HepG2 (cell line): ENCODE results near the gene EEF1A2. TPM values are rescaled to one million over a fixed set of nuclear protein-coding genes. Genes with fewer than 3 reads are reported as not detected.

ENCODE experiments used
- ARNT2 ChIP-seq: sonication (generic); formaldehyde crosslinking; IDR thresholded peaks from 2 replicates; pipeline ENCODE4 v1.8.0; 2022; ENCODE audit warnings: mild to moderate bottlenecking, low read depth, missing genetic modification reagents, moderate library complexity
- BATF2 ChIP-seq: sonication (generic); formaldehyde crosslinking; IDR thresholded peaks from 2 replicates; pipeline ENCODE4 v1.8.0; 2022; ENCODE audit warnings: mild to moderate bottlenecking, missing genetic modification reagents, moderate library complexity
- CCAR2 ChIP-seq: fragments of 200-400 bp; formaldehyde crosslinking; optimal IDR thresholded peaks from 2 replicates; pipeline ENCODE3; 2018; ENCODE audit warnings: low read depth, mild to moderate bottlenecking, low read length, moderate library complexity
- CREB3 ChIP-seq: sonication (generic); formaldehyde crosslinking; IDR thresholded peaks from 2 replicates; pipeline ENCODE4 v1.5.0; 2020; ENCODE audit warnings: missing genetic modification reagents
- DNMT3B ChIP-seq: conservative IDR thresholded peaks from 2 replicates; pipeline ENCODE4 v1.6.1; 2016; ENCODE audit warnings: missing biosample characterization, control low read depth
- HNRNPLL ChIP-seq: fragments of 200-400 bp; formaldehyde crosslinking; IDR thresholded peaks from 2 replicates; pipeline ENCODE4 v1.6.1; 2017; ENCODE audit warnings: mild to moderate bottlenecking, low read depth, low read length; ENCODE audit not compliant: poor library complexity, severe bottlenecking
- HOXA3 ChIP-seq: sonication (generic); formaldehyde crosslinking; IDR thresholded peaks from 2 replicates; pipeline ENCODE4 v1.5.0; 2020; ENCODE audit warnings: missing genetic modification reagents
- HOXA7 ChIP-seq: sonication (generic); formaldehyde crosslinking; IDR thresholded peaks from 2 replicates; pipeline ENCODE4 v1.8.1; 2022; ENCODE audit warnings: mild to moderate bottlenecking, missing genetic modification reagents, moderate library complexity
- JDP2 ChIP-seq: sonication (generic); formaldehyde crosslinking; IDR thresholded peaks from 2 replicates; pipeline ENCODE4 v1.8.1; 2022; ENCODE audit warnings: missing genetic modification reagents, borderline replicate concordance
- LBX2 ChIP-seq: sonication (generic); formaldehyde crosslinking; IDR thresholded peaks from 2 replicates; pipeline ENCODE4 v1.5.0; 2020; ENCODE audit warnings: missing genetic modification reagents, mild to moderate bottlenecking, borderline replicate concordance
- NAIF1 ChIP-seq: sonication (generic); formaldehyde crosslinking; IDR thresholded peaks from 2 replicates; pipeline ENCODE4 v1.5.0; 2020; ENCODE audit warnings: mild to moderate bottlenecking, missing genetic modification reagents, borderline replicate concordance
- POLR2AphosphoS5 ChIP-seq: IDR thresholded peaks from 2 replicates; pipeline ENCODE4 v1.6.1; 2012; ENCODE audit warnings: low read depth, low read length
- PRPF4 ChIP-seq: fragments of 200-400 bp; formaldehyde crosslinking; IDR thresholded peaks from 2 replicates; pipeline ENCODE4 v1.6.1; 2016; ENCODE audit warnings: low read length, low read depth; ENCODE audit not compliant: poor library complexity, severe bottlenecking
- RBM22 ChIP-seq: fragments of 200-400 bp; formaldehyde crosslinking; optimal IDR thresholded peaks from 2 replicates; pipeline ENCODE3; 2017; ENCODE audit warnings: mild to moderate bottlenecking, low read length, moderate library complexity
- RXRB ChIP-seq: IDR thresholded peaks from 2 replicates; pipeline ENCODE4 v1.6.1; 2016; ENCODE audit warnings: borderline replicate concordance, missing genetic modification reagents, missing compliant biosample characterization
- SP5 ChIP-seq: IDR thresholded peaks from 2 replicates; pipeline ENCODE4 v1.6.1; 2016; ENCODE audit warnings: low read depth, borderline replicate concordance
- SRSF1 ChIP-seq: fragments of 200-400 bp; formaldehyde crosslinking; optimal IDR thresholded peaks from 2 replicates; pipeline ENCODE3; 2017; ENCODE audit warnings: mild to moderate bottlenecking, low read depth, low read length, moderate library complexity
- TOPORS ChIP-seq: sonication (generic); formaldehyde crosslinking; IDR thresholded peaks from 2 replicates; pipeline ENCODE4 v1.8.0; 2023; ENCODE audit warnings: mild to moderate bottlenecking, missing genetic modification reagents
- ZEB1 ChIP-seq: IDR thresholded peaks from 2 replicates; pipeline ENCODE4 v1.6.1; 2012; ENCODE audit warnings: mild to moderate bottlenecking, low read depth, inconsistent platforms; ENCODE audit not compliant: insufficient replicate concordance
- ZKSCAN1 ChIP-seq: fragments of 150-350 bp; IDR thresholded peaks from 2 replicates; pipeline ENCODE4 v1.6.1; 2014; ENCODE audit warnings: low read length
- ZNF12 ChIP-seq: sonication (generic); formaldehyde crosslinking; IDR thresholded peaks from 2 replicates; pipeline ENCODE4 v1.5.0; 2020; ENCODE audit warnings: missing genetic modification reagents
- ZNF280B ChIP-seq: sonication (generic); formaldehyde crosslinking; IDR thresholded peaks from 2 replicates; pipeline ENCODE4 v1.5.0; 2020; ENCODE audit warnings: missing genetic modification reagents, mild to moderate bottlenecking, borderline replicate concordance
- ZNF552 ChIP-seq: sonication (generic); formaldehyde crosslinking; IDR thresholded peaks from 2 replicates; pipeline ENCODE4 v1.9.0; 2022; ENCODE audit warnings: missing genetic modification reagents, mild to moderate bottlenecking, borderline replicate concordance
- ZNF576 ChIP-seq: sonication (generic); formaldehyde crosslinking; IDR thresholded peaks from 2 replicates; pipeline ENCODE4 v1.4.0; 2020; ENCODE audit warnings: mild to moderate bottlenecking, missing genetic modification reagents
- ZNF766 ChIP-seq: sonication (generic); formaldehyde crosslinking; IDR thresholded peaks from 2 replicates; pipeline ENCODE4 v1.5.0; 2020; ENCODE audit warnings: missing genetic modification reagents, borderline replicate concordance
- ZNF775 ChIP-seq: sonication (generic); formaldehyde crosslinking; IDR thresholded peaks from 2 replicates; pipeline ENCODE4 v1.4.0; 2020; ENCODE audit warnings: missing genetic modification reagents, mild to moderate bottlenecking, moderate library complexity, borderline replicate concordance
- ZSCAN9 ChIP-seq: IDR thresholded peaks from 2 replicates; pipeline ENCODE4 v1.6.1; 2016; ENCODE audit warnings: borderline replicate concordance
- polyA plus RNA-seq, 8 experiments: library from polyadenylated mRNA; depleted of rRNA in 3 of 8; stranded (reverse) in 7 of 8; unstranded in 1 of 8; fragments of >200 nt; fragmentation: Illumina TruSeq in 4 of 8; extraction: Trizol in 4 of 8; gene quantifications; 2 replicates each; pipeline versions ENCODE4 v1.2.1 to v1.2.3, GENCODE V29; 2011 to 2016; ENCODE audit warnings: low read depth in 4 of 8, missing spikeins in 1 of 8, mixed read lengths in 1 of 8; ENCODE audit not compliant: insufficient read depth in 1 of 8
- total RNA-seq, 5 experiments: library from RNA; depleted of rRNA; stranded (reverse); fragments of >200 nt; fragmentation: Illumina TruSeq; extraction: Trizol; gene quantifications; 2 replicates each; pipeline ENCODE4 v1.2.3, GENCODE V29; 2016; ENCODE audit warnings: low read depth in 1 of 5

EEF1A2 gene
- total and polyA plus RNA-seq, 2 of the 13 experiments (the other 11 are each of a cell fraction or from before 2014, with no cell fraction given), result 0.44 to 0.87 TPM

- TF ChIP-seq CREB3, result no peak; the same call in 1 of the 2 replicates
- peak; percentile 80 for TF ChIP-seq TOPORS (CRISPR knock-in tag)
- TF ChIP-seq POLR2AphosphoS5, result peak; percentile 33; the same call in 1 of the 2 replicates
- peak; percentile 46 for TF ChIP-seq HNRNPLL
- peak; percentile 91 for TF ChIP-seq ARNT2
- no peak for TF ChIP-seq PRPF4
- TF ChIP-seq SP5 (CRISPR knock-in tag), result peak; percentile 71; the same call in 1 of the 2 replicates
- TF ChIP-seq ZNF576 (CRISPR knock-in tag), result no peak
- no peak for TF ChIP-seq BATF2 (CRISPR knock-in tag)
- TF ChIP-seq ZSCAN9 (CRISPR knock-in tag), result peak; percentile 71; the same call in 1 of the 2 replicates
- peak; percentile 86; the same call in 1 of the 2 replicates for TF ChIP-seq ZNF766 (CRISPR knock-in tag)
- no peak for TF ChIP-seq RBM22
- peak; percentile 90 for TF ChIP-seq HOXA3 (CRISPR knock-in tag)
- no peak; the same call in 1 of the 2 replicates for TF ChIP-seq LBX2 (CRISPR knock-in tag)
- TF ChIP-seq HOXA7 (CRISPR knock-in tag), result no peak
- TF ChIP-seq JDP2, result no peak
- TF ChIP-seq SRSF1, result peak; percentile 88
- TF ChIP-seq ZKSCAN1, result no peak
- peak; percentile 56; the same call in 1 of the 2 replicates for TF ChIP-seq ZNF552 (CRISPR knock-in tag)
- TF ChIP-seq ZEB1, result peak; percentile 37
- TF ChIP-seq ZNF12, result no peak
- TF ChIP-seq ZNF280B (CRISPR knock-in tag), result peak; percentile 98
- peak; percentile 71; the same call in 1 of the 2 replicates for TF ChIP-seq RXRB
- TF ChIP-seq DNMT3B (CRISPR knock-in tag), result no peak; the same call in 1 of the 2 replicates
- TF ChIP-seq NAIF1 (CRISPR knock-in tag), result no peak
- TF ChIP-seq CCAR2, result no peak
- TF ChIP-seq ZNF775 (CRISPR knock-in tag), result no peak
These were observed 38.8 kb upstream of the EEF1A2 start (continued) for GRCh38 chr20:63537525-63538203.
